Cardiac fibroblast (primary cell): ENCODE measurements around the gene HPS5.

ENCODE experiments used
- DNase-seq, 2 donors: peaks; one replicate each; pipeline versions ENCODE4 v3.0.0 to v3.0.0-alpha.2; 2010; ENCODE audit warnings: low read depth in 2 of 2
- H3K4me3 ChIP-seq, 2 donors: replicated peaks in 1 of 2; 1 replicate in 1 of 2; 2 replicates in 1 of 2; pipeline ENCODE4 v1.5.1; 2011; ENCODE audit warnings: low read depth in 2 of 2, low read length in 2 of 2, mild to moderate bottlenecking in 2 of 2, moderate library complexity in 1 of 2
- TF ChIP-seq, protein P1 (sequence below): IDR thresholded peaks from one replicate; pipeline ENCODE4 v1.5.1; 2011; ENCODE audit warnings: low read depth, mild to moderate bottlenecking, low read length, inconsistent platforms

Gene HPS5

DNA sequence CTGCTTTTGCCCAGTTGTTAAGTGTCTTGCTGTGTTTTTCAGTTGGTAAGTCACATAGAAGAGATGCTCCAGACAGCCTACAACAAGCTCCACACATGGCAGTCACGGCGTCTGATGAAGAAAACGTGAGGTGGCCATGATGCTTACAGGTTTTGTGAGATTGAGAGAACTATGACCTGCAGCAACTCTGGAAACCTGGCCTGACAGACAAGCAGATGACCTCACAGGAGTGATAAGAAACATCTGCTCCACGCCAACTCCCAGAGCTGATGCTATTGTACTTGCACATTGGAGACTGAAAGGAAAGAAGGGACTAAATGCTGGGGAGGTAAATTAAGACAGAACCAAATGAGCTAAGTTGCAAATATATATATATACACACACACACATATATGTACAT, 43.8 kb upstream of the HPS5 start:
- TF ChIP-seq, protein P1, sequence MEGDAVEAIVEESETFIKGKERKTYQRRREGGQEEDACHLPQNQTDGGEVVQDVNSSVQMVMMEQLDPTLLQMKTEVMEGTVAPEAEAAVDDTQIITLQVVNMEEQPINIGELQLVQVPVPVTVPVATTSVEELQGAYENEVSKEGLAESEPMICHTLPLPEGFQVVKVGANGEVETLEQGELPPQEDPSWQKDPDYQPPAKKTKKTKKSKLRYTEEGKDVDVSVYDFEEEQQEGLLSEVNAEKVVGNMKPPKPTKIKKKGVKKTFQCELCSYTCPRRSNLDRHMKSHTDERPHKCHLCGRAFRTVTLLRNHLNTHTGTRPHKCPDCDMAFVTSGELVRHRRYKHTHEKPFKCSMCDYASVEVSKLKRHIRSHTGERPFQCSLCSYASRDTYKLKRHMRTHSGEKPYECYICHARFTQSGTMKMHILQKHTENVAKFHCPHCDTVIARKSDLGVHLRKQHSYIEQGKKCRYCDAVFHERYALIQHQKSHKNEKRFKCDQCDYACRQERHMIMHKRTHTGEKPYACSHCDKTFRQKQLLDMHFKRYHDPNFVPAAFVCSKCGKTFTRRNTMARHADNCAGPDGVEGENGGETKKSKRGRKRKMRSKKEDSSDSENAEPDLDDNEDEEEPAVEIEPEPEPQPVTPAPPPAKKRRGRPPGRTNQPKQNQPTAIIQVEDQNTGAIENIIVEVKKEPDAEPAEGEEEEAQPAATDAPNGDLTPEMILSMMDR, result no peak
- no peak overlapping the region for H3K4me3 ChIP-seq
- DNase-seq, result no peak

DNA sequence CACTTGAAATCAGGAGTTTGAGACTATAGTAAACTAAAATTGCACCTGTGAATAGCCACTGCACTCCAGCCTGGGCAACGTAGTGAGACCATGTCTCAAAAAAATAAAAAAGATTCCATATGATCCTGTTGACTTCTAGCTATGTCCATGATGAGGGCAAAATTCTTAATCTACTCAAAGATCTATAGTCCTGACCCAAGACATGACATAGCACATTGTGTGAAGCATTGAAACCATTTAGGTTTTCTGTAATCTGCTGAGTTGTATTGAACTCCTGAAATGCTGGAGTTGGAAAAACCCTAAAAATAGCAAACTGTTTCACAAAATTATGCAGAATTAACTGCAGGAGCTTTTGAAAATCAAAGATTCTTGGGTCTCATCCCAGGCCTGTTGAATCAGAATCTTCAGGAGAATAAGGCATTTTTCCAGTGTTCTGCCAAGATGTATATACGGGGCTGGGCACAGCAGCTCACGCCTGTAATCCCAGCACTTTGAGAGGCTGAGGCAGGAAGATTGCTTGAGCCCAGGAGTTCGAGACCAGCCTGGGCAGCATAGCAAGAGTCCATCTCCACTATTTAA, 42.6 kb upstream of the HPS5 start:
- no peak for DNase-seq
- TF ChIP-seq, protein P1, result no peak
- no peak overlapping the region for H3K4me3 ChIP-seq

DNA sequence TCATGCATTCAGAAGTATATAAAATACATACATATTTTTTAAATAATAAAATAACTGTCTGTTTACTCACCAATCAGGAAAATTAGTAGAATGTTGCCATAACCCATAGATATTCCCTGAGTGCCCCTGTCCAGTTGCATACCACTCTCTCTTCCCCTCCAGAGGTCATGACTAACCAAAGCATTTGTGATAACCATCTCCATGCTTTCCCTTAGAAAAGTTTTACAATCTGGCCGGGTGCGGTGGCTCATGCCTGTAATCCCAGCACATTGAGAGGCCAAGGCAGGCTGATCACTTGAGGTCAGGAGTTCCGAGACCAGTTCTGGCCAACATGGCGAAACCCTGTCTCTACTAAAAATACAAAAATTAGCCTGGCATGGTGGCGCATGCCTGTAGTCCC, 39.2 kb upstream of the HPS5 start:
- no peak overlapping the region for H3K4me3 ChIP-seq
- no peak for DNase-seq
- TF ChIP-seq, protein P1, result no peak

DNA sequence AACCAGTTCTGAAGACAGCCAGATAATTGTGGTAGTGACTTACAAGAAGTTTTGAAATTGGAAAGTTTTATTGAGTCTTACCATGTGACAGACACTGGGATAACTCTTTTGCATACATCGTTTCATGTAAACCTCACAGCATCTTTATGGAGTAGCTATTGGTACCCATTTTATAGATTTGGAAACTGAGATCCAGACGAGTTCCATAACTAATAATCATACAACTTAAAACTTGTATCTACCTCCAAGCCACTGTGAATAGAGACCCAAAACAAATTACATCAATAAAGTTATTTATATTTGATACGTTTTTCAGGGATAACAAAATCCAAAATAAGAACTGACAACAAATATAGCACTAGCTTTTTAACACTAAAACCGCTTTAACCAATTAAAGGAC, 36.7 kb upstream of the HPS5 start:
- DNase-seq, result no peak
- TF ChIP-seq, protein P1, result no peak
- no peak overlapping the region for H3K4me3 ChIP-seq

DNA sequence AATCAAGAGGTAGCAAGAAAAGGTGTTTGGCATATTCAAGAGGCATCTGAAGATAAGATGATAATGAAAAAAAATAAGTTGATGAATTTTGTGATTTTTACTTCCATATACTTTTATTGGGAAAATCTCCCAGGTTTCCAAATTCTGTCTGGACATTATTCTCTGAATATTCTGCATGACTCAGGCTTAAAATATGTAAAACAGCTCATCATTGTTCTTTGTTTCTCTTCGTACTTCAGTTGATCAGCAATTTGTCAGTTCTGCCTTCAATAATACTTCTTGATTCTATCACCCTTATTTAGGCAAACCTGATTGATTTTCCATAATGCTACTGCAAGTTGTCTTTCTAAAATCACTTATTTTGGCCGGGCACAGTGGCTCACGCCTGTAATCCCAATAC, 30.6 kb upstream of the HPS5 start:
- TF ChIP-seq, protein P1, result no peak
- DNase-seq, result peak in 1 of 2 donors; percentile 62

DNA sequence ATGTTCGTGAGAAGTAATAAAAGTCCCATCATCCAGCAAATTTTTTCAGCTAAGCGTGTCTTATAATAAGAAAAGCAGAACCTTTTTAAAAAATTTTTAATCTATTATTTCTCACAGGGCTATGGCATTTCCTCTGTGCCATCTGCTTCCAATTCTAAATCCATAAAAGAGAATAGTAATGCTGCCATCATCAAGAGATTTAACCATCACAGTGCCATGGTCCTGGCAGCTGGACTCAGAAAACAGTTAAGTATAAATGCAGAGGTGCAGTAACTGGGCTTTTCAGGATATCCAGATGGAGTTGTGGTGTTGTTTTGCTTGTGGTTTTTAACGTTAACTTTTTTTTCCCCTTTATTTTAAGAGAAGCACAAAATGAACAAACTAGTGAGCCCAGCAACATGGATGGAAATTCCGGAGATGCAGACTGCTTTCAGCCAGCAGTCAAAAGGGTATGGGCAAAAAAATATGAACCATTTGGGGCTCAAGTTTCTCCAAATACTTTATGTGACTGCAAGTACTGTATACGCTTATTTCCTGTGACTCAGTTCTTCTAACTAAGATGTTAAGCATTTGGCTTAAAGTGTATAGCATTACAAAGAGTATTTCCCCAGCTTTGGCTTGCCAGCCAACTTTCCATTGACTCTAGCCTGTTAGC, 25.7 kb upstream of the HPS5 start:
- DNase-seq, result peak in 1 of 2 donors; percentile 79
- no peak overlapping the region for H3K4me3 ChIP-seq
- TF ChIP-seq, protein P1, result no peak

More for the DNA sequence above, 30.6 kb upstream of the HPS5 start:
- H3K4me3 ChIP-seq, result no peak overlapping the region
